Globus pallidus (tissue), 1 donor: ENCODE results near the gene HEXD.
A peak's percentile ranks its signal among the peaks of the same experiment; 100 is the strongest.

ENCODE experiments used
- DNase-seq: peaks from one replicate; pipeline ENCODE4 v3.0.0-alpha.2; 2015; ENCODE audit warnings: low spot score

Gene HEXD

GRCh38 chr17:82415336-82415735, 2.8 kb upstream of the HEXD start:
- no peak for DNase-seq

GRCh38 chr17:82415786-82416185, 2.4 kb upstream of the HEXD start:
- no peak for DNase-seq

GRCh38 chr17:82416264-82416663, 1.9 kb upstream of the HEXD start:
- DNase-seq = no peak

- DNase-seq = no peak
Observed at GRCh38 chr17:82416771-82417170, 1.4 kb upstream of the HEXD start.

- no peak for DNase-seq
Observed at GRCh38 chr17:82419540-82419939, 1.4 kb downstream of the HEXD start.

- no peak for DNase-seq
Observed at GRCh38 chr17:82424001-82424862, 6.1 kb downstream of the HEXD start.

GRCh38 chr17:82424863-82425159, 6.7 kb downstream of the HEXD start:
- no peak for DNase-seq

GRCh38 chr17:82428546-82428945, 10.4 kb downstream of the HEXD start:
- no peak for DNase-seq

GRCh38 chr17:82429824-82430223, 11.7 kb downstream of the HEXD start:
- DNase-seq = no peak

GRCh38 chr17:82432017-82432416, 13.9 kb downstream of the HEXD start:
- no peak for DNase-seq

GRCh38 chr17:82433560-82434215, 15.5 kb downstream of the HEXD start:
- no peak for DNase-seq

- no peak for DNase-seq
Observed at GRCh38 chr17:82434216-82434565, 16.0 kb downstream of the HEXD start.

- no peak for DNase-seq
Observed at GRCh38 chr17:82435103-82435502, 17.0 kb downstream of the HEXD start.

GRCh38 chr17:82435601-82436583, 17.7 kb downstream of the HEXD start:
- no peak for DNase-seq

GRCh38 chr17:82436601-82437324, 18.6 kb downstream of the HEXD start:
- no peak for DNase-seq

- DNase-seq = no peak
Observed at GRCh38 chr17:82437325-82437668, 19.1 kb downstream of the HEXD start.

- DNase-seq = no peak
Observed at GRCh38 chr17:82438401-82439193, 20.4 kb downstream of the HEXD start.

- DNase-seq = no peak
Observed at GRCh38 chr17:82439194-82439828, 21.2 kb downstream of the HEXD start.

GRCh38 chr17:82439829-82440365, 21.8 kb downstream of the HEXD start:
- no peak for DNase-seq

GRCh38 chr17:82440469-82440981, 22.4 kb downstream of the HEXD start:
- peak; percentile 31 for DNase-seq
